Type B pancreatic cell (in vitro differentiated cells): ENCODE results near the gene SPATA12. TPM values are rescaled to one million over a fixed set of nuclear protein-coding genes. Genes with fewer than 3 reads are reported as not detected.

Experiments
- DNase-seq: peaks from one replicate; pipeline ENCODE4 v3.0.0; 2021; ENCODE audit warnings: mixed read lengths; ENCODE audit not compliant: unreplicated experiment; ENCODE audit errors: extremely low spot score
- H3K27ac Mint-ChIP-seq: 2 replicates; pipeline ENCODE4 v1.8.0; 2021; ENCODE audit warnings: mild to moderate bottlenecking, mixed read lengths
- H3K27me3 Mint-ChIP-seq: 2 replicates; pipeline ENCODE4 v1.8.0; 2021; ENCODE audit warnings: mixed read lengths
- H3K36me3 Mint-ChIP-seq: 2 replicates; pipeline ENCODE4 v1.8.0; 2021; ENCODE audit warnings: mixed read lengths
- H3K4me1 Mint-ChIP-seq: one replicate; pipeline ENCODE4 v1.8.0; 2021; ENCODE audit warnings: mixed read lengths; ENCODE audit not compliant: unreplicated experiment
- H3K4me3 Mint-ChIP-seq: 2 replicates; pipeline ENCODE4 v1.8.0; 2021; ENCODE audit warnings: mild to moderate bottlenecking, mixed read lengths
- H3K9me3 Mint-ChIP-seq: 2 replicates; pipeline ENCODE4 v1.8.0; 2021; ENCODE audit warnings: mixed read lengths
- CTCF ChIP-seq: fragments of 200-600 bp; sonication (generic); conservative IDR thresholded peaks from 2 replicates; pipeline ENCODE4 v1.5.0; 2021; ENCODE audit warnings: antibody characterized with exemption, mild to moderate bottlenecking
- total RNA-seq: library from RNA; stranded (reverse); gene quantifications from 2 replicates; pipeline ENCODE4 v1.2.1, GENCODE V29; 2021; ENCODE audit warnings: low replicate concordance

The SPATA12 gene
- total RNA-seq, 1 donor from 2014 or later = not detected

GRCh38 chr3:57017459-57017845 is 43.0 kb upstream of the SPATA12 start:
- Mint-ChIP-seq H3K9me3 (no peaks in the 10 kb centered on the region), H3K27me3 (no peaks in the 10 kb centered on the region), H3K36me3 (no peaks in the 10 kb centered on the region), H3K27ac (no peak overlapping the region), H3K4me1 (peaks cover 13% of the 10 kb centered on the region), H3K4me3 (no peak overlapping the region)
- no peak for DNase-seq
- no peak for TF ChIP-seq CTCF

GRCh38 chr3:57018246-57018645 is 42.2 kb upstream of the SPATA12 start:
- Mint-ChIP-seq H3K27me3 (no peaks in the 10 kb centered on the region), H3K36me3 (no peaks in the 10 kb centered on the region), H3K4me1 (peaks cover 13% of the 10 kb centered on the region), H3K4me3 (no peak overlapping the region), H3K27ac (no peak overlapping the region), H3K9me3 (no peaks in the 10 kb centered on the region)
- DNase-seq = no peak
- TF ChIP-seq CTCF = no peak

DNA sequence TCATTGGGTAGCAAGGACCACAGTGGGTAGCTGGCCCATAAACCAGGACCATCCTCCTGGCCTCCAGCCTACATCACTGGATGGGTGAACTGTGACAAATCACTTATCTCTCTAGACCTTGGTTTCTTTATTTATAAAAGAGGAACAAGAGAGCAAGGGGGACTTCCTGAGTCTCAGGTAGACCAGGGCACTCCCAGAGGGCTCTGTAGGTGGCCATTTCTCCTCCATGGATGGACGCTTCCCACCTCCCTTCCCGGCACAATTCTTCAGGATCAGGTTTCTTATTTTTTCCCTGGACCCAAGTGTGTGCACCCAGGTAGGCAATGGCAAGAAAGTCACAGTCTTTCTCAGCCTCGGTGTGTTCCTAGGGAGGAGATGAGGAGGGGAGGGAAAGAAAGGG is 41.4 kb upstream of the SPATA12 start:
- H3K27ac Mint-ChIP-seq = no peak overlapping the region
- no peaks in the 10 kb centered on the region for H3K36me3 Mint-ChIP-seq
- no peaks in the 10 kb centered on the region for H3K27me3 Mint-ChIP-seq
- TF ChIP-seq CTCF = no peak
- H3K4me3 Mint-ChIP-seq = no peak overlapping the region
- peaks cover 10% of the 10 kb centered on the region for H3K4me1 Mint-ChIP-seq
- no peaks in the 10 kb centered on the region for H3K9me3 Mint-ChIP-seq
- no peak for DNase-seq

DNA sequence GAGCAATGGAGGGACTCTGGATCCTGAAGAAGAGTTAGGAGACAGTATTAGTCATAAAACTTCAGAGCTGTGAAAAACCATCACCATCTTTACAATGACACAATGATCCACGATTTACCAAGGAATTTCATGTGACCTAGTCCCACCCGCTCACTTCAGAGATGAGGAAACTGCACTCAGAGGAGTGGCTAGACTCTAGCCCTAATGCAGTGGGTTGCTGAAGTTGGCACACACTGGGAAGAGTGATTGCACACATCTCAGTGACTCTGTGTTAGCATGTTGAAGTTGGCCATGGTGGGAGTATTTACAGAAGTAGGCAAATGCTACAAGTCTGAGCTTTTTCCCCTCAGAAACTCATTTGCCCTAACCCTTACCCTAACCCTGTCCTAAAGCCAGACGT is 35.2 kb upstream of the SPATA12 start:
- TF ChIP-seq CTCF = no peak
- no peaks in the 10 kb centered on the region for H3K27me3 Mint-ChIP-seq
- H3K9me3 Mint-ChIP-seq = no peaks in the 10 kb centered on the region
- no peak overlapping the region for H3K27ac Mint-ChIP-seq
- no peaks in the 10 kb centered on the region for H3K36me3 Mint-ChIP-seq
- no peak for DNase-seq
- no peak overlapping the region for H3K4me3 Mint-ChIP-seq
- H3K4me1 Mint-ChIP-seq = peaks cover 9% of the 10 kb centered on the region

DNA sequence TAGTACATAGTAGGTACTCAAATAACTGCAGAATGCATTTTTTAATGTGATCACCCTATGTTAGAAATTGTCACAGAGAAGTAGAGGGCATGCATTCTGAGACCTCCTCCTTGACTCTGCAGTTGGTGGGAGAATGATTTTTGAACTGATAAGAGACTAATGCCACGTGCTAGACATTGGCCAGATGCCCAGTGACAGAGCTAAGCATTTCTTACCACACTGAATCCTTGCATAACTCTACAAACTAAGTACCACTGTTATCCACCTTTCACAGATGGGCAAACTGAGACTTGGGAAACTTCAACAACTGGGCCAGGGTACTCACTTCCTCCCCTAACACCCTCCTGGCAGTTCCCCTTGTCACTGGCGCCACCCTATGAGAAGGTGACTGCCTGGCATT is 33.5 kb upstream of the SPATA12 start:
- Mint-ChIP-seq H3K9me3 (no peaks in the 10 kb centered on the region), H3K4me1 (peaks cover 13% of the 10 kb centered on the region), H3K4me3 (no peak overlapping the region), H3K27me3 (no peaks in the 10 kb centered on the region), H3K27ac (no peak overlapping the region), H3K36me3 (no peaks in the 10 kb centered on the region)
- no peak for DNase-seq
- no peak for TF ChIP-seq CTCF

DNA sequence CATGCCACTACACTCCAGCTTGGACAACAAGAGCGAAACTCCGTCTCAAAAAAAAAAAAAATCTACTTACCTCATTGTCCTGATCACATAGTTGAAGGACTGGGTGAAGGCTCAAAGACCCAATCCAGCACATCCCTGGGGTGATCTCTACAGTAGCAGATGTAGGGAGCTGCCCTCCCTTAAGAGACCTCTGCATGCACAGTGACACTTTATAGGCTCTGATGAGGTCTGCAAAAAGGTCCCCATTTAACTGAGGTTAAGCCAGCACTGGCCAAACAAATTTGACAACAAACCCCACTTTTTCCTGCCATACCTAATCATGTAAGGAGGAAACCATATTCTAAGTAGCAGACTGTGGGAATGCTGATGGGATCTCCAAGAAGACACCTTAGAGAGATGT is 31.1 kb upstream of the SPATA12 start:
- peaks cover 13% of the 10 kb centered on the region for H3K4me1 Mint-ChIP-seq
- H3K27me3 Mint-ChIP-seq = no peaks in the 10 kb centered on the region
- H3K27ac Mint-ChIP-seq = no peak overlapping the region
- peaks cover 4% of the 10 kb centered on the region for H3K36me3 Mint-ChIP-seq
- no peaks in the 10 kb centered on the region for H3K9me3 Mint-ChIP-seq
- TF ChIP-seq CTCF = no peak
- no peak for DNase-seq
- H3K4me3 Mint-ChIP-seq = no peak overlapping the region
